GM18526 (cell line): ENCODE data around the gene ATXN7L2.

ENCODE experiments used
- POLR2A ChIP-seq: IDR thresholded peaks from 3 replicates; pipeline ENCODE4 v1.6.1; 2011; ENCODE audit not compliant: insufficient read length; ENCODE audit errors: extremely low read depth

ATXN7L2 gene

GRCh38 chr1:109483672-109484518 lies at the start of gene ATXN7L2:
TSS of gene ATXN7L2 (plus strand) at chr1:109483905. CDS start at chr1:109483954, 49 bp downstream.
- peak; percentile 77 for TF ChIP-seq POLR2A

GRCh38 chr1:109434484-109434883 lies 49.2 kb upstream of the ATXN7L2 start:
- TF ChIP-seq POLR2A: no peak

- no peak for TF ChIP-seq POLR2A
Measured at GRCh38 chr1:109438798-109439297, 44.9 kb upstream of the ATXN7L2 start.

- TF ChIP-seq POLR2A: no peak
Measured at GRCh38 chr1:109441069-109441468, 42.6 kb upstream of the ATXN7L2 start.

GRCh38 chr1:109443476-109443875 lies 40.2 kb upstream of the ATXN7L2 start:
- TF ChIP-seq POLR2A: no peak

- TF ChIP-seq POLR2A: no peak
Measured at GRCh38 chr1:109444346-109444745, 39.4 kb upstream of the ATXN7L2 start.

- no peak for TF ChIP-seq POLR2A
Measured at GRCh38 chr1:109447524-109447923, 36.2 kb upstream of the ATXN7L2 start.

- no peak for TF ChIP-seq POLR2A
Measured at GRCh38 chr1:109454497-109455133, 29.1 kb upstream of the ATXN7L2 start.

- no peak for TF ChIP-seq POLR2A
Measured at GRCh38 chr1:109457819-109458218, 25.9 kb upstream of the ATXN7L2 start.

GRCh38 chr1:109466125-109466451 lies 17.6 kb upstream of the ATXN7L2 start:
- no peak for TF ChIP-seq POLR2A

- no peak for TF ChIP-seq POLR2A
Measured at GRCh38 chr1:109466452-109467300, 17.0 kb upstream of the ATXN7L2 start, which contains the start of gene SYPL2. TSS of gene SYPL2 (plus strand) at chr1:109466546. CDS start at chr1:109466844, 298 bp downstream.

GRCh38 chr1:109467301-109467777 lies 16.4 kb upstream of the ATXN7L2 start:
- no peak for TF ChIP-seq POLR2A

GRCh38 chr1:109468061-109468460 lies 15.6 kb upstream of the ATXN7L2 start:
- no peak for TF ChIP-seq POLR2A

- no peak for TF ChIP-seq POLR2A
Measured at GRCh38 chr1:109468903-109469302, 14.8 kb upstream of the ATXN7L2 start.

GRCh38 chr1:109470245-109470644 lies 13.5 kb upstream of the ATXN7L2 start:
- TF ChIP-seq POLR2A: no peak
